GM21825 (cell line): ENCODE measurements around the gene TMUB1.

ENCODE experiments used
- ATAC-seq: cut with Tn5 transposase; IDR thresholded peaks from one replicate; pipeline ENCODE4 v1.9.1; 2021; ENCODE audit warnings: mild to moderate bottlenecking, moderate library complexity; ENCODE audit not compliant: unreplicated experiment

Gene TMUB1

DNA sequence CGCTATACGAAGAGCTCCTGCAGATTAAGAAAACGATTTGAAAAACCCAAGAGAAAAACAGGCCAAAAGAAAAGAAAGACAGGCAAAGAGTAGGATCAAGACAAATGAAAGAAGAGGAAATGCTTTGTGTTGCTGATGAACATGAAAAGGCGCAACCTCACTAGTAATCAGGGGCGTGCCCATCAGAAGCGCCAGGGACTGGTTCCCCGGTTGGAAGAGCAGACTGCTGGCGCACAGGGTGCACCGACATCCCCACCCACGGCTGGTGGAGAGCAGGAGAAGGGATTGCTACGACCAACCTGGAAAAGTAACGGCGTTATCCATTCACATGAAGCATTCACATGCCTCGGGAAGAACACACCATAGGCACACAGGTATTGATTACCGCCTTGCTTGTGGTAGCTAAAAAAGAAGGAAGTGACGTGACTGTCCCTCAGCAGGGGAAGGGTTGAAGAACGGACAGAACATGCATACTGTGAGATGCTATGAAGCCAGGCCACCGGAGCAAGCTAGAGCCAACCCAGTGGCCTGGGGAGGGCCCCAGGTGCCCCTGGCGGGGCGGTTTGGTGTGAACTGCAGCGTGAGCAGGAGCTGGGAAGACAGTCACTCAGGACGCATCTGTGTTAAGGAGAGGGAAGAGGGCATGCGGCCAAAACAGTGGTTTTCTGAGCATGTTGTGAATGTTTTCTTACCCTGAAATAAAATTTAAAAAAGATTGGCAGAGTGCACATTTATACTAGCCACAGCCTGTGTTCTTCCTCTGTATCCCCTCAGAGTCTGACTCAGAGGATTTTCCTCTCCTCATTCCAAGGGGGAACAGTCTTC is 21.3 kb upstream of the TMUB1 start:
- ATAC-seq = no peak

DNA sequence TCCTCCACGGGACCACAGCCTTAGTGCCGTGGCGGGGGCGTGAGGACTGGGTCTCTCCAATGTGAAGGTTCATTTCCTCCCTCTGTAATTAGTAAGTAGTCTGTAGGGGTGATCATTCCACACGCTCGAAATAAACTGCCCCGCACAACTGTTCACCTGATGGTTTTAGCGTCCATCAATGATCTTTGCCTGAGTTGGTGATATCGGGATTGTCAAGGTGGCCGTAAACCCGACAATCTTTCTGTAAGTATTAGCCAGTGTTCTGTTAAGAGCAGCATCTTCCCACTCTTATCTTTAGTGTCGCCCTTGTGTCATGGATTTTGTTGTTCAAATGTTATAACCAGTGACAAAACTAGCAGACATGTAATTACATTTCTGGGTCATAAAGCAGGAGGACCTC is 20.7 kb upstream of the TMUB1 start:
- ATAC-seq = no peak

DNA sequence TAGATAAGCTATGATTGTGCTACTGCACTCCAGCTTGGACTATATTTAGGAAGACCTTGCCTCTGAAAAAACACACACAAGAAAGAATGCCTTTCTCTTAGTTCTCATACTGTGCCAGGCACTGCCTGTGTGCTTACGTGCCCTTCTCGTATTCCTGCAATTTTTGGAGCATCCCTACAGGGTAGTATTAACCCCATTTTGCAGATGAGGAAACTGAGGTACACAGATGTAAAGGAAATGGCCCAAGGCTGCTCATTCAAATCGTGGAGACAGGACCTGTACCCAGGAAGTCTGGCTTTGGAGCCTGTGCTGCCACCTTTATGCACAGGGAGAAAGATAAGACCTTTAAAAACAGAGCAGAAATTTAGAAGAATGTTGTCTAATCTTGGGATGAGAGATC is 19.7 kb upstream of the TMUB1 start:
- no peak for ATAC-seq

DNA sequence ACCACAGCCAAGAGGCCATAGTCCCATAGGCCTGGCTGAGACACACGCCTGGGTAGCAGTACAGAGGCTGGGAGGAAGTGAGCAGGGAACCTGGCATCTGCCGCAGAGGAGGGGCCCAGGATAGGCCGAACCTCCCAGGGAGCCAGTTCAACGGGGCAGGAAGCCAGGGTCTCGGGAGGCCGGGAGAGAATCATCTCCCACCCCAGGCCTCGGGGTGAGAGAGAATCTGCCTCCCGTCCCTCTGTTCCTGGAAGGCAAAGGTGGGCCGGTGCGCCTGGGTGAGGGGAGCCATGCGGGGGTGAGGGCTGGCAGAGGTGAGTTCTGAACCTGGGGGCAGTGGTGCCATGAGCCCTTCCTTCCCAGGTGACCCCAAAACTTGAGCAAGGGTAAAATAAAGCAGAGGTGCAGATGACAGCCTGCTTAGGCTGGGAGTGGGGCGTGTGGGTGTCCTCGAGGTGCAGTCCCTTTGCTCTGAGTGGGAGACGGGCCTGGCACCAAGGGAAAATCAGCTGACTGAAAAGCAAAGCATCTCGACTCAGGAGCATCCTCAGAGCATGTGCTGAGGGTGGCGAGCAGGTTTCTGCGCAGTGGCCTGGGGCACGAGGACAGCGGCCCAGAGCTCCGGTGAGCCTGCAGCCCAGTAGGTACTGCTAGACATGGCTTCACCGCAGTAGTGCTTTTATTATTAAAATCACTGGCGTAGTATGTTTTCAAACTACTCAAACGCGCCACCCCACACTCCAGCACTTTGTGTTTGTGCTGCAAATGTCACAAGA is 18.5 kb upstream of the TMUB1 start:
- no peak for ATAC-seq

DNA sequence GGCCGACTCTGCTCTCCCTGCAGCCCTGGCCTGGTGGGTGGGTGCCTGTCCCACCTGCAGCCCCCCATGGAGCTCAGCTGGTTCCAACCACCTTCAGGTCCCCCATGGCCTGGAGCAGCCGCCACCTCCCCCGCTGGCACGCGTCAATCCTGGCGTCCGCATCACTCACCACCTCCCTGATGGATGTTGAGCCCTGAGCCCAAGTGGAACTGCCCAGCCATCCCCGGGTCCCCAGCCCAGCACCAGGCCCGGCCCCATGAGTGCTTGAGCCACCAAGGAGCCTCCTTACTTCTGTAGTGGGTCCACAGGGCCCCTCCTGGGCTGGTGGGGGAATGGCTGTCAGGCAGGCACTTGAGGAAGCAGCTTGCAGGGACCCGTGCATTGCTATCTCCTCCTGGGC is 17.6 kb upstream of the TMUB1 start:
- ATAC-seq = no peak

DNA sequence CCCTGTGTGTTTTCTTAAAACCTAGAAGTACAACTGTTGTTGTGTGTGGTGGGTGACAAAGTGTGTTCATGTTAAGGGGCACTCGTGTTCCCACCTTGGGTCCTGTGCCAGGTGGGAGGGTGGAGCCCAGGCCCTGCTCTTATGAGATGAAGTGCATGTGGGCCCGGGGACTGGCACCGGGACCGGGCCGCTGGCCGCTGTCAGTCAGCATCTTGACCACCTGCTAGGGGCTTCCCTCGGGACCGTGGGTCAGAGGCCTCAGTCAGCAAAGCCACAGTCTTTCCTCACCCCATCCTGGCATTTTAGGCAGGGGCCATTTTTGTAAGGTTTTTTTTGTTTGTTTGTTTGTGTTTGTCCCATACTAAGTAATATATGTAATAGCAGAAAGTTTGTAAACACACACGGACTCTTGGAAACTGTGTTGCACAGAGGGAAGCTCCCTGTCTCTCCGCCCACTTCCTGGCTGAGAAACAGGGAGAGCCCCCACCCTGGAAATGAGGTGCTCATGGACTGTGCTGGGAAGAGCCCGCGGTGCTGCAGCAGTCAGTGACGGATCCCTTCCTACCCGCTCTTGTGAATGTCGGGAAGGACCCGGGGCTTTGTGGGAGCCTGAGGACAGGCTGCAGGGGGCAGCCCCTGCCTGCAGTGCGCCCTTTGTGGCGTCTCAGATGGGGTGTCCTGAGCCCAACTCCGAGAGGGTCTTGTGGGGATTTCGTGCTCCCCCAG is 16.4 kb upstream of the TMUB1 start:
- no peak for ATAC-seq

DNA sequence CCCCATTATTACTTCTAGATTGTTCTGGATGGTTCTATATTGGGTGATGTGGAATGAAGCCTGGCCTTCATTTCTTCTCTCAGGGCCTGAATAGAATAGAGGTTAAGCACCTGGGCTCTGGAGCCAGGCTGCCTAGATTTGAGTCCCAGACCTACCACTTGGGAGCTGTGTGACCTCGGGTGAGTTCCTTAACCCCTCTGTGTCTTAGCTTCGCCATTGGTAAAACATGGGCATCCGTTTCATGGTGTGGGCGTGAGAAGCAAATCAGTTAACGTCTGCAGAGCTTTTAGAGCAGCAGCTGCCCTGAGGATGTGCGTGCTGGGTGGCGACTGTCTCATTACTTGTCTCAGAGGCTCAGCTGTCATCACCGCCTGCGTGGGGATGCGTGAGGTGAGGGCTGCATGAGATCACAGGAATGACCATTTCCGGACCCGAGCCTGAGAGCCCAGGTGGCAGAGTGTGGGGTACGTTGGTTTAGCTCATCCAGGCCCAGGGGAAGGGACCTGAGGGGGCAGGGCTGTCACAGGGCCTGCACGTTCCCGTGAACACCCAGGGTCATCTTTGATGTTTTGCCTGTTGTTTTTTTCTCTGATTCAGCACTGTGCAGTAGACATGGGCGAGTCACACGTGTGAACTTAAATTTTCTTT is 12.7 kb upstream of the TMUB1 start:
- no peak for ATAC-seq

DNA sequence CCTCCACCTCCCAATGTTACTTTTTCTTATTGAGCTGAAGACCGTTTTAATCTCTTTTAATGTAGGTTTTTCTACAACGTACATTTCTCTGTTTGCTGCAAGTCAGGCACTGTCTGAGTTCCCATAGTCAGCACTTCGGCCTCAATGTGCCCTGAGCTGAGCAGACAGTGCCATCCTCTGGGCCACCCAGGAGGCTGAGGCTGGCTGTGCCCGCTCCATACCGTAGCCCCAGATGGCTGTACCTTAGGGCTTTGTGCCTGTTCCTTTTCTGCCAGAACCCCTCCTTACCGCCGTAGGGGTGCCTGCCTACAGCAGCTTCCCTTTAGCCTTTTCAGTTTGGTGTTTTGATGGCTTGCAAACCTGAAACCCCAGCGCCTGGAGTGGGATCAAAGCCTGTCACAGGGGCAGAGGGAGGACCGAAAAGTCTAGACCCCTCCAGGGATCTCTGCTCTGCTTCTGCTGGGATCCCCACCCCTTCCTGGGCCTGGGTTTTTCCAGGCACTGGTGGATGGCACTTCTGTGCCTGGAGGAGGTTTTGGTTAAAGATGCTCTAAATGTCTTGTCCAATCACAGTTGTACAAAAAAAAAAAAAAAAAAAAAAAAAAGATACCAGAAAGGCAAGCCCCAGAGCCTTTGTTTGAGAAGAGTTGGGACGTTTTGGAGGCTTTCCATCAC is 12.0 kb upstream of the TMUB1 start:
- no peak for ATAC-seq

DNA sequence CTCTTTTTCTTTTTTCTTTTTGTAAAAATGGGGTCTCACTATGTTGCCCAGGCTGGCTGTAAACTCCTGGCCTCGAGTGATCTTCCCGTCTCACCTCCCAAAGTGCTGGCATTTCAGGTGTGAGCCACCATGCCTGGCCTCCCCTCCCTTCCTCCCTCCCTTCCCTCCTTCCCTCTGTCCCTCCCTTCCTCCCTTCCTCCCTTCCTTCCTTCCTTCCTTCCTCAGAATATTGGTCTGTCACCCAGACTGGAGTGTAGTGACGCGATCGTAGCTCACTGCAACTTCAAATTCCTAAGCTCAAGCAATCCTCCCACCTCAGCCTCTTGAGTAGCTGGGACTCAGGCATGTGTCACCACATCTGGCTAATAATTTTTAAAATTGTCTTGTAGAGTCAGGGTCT is 11.4 kb upstream of the TMUB1 start:
- no peak for ATAC-seq

DNA sequence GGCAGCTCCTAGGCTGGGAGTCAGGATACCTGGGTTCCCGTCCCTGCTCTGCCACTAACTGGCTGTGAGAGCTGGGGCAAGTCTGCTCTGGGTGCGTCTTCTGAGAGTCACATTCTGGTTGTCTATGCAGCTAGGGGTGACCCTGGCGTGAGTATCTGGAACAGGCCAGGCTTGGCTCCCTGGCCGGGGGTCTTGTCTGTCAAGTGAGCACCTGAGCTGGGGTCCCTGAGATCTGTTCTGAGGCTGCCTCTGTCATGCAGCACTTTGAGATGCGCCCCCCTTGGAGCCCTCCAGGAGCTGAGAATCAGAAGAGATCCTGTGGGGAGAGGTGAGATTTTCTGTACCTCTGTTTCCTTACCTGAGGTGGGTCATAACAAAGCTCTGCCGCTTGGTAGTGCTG is 10.5 kb upstream of the TMUB1 start:
- no peak for ATAC-seq

DNA sequence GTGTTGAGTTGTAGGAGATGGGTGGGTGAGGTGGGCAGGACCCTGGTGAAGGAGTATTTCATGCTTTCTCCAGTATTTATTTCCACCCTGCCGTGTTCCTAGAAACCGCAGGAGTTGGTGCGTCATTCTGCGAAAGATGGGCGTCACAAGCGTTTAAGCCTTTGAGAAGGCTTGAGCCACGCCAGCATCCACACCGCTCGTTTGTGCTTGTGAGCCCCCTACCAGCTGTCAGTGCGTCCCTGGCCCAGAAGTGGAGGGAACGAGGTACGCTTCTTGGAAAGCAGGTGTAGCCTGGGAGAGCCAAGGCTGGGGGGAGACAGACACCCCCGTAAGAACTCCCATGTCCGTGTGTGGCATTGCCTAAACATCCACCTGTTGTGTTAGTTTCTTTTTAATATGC is 8.7 kb upstream of the TMUB1 start:
- no peak for ATAC-seq

DNA sequence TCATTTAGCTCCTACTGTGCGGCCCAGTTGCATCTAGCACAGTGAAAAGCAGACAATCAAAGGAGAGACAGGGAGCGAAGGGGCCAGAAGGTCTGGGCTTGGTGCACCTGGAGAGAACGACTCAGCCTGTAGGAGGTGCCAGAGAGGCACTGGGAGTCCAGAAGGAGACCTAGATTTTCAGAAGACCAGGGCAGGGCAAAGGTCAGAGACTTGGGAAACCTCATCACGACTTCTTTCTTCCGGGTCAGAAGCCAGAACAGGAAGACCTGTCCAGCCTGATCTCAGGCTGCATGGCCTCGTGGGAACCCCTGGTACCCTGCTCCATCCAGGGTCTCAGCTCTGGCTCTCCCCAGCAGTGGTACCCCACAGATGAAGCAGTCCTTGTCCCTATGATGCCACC is 8.1 kb upstream of the TMUB1 start:
- no peak for ATAC-seq

DNA sequence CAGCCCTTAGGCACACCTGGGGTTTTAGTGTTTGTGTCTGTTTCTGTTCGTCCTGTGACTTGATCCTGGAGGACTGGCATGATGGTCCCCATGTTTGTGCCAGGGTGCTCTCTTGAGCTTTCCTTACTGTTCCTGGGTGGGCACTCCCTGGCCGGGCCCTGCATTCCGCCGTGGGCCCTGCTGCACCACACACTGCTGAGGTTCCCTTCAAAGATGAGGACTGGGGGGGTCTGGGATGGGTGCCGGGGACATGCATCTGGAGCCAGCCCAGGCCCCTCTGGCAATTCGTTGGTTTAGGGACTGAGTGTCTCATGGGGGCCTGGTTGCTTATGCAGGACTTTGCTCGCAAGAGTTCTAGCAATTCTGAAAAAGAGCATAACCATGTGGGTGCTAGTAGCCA is 7.7 kb upstream of the TMUB1 start:
- ATAC-seq = no peak

DNA sequence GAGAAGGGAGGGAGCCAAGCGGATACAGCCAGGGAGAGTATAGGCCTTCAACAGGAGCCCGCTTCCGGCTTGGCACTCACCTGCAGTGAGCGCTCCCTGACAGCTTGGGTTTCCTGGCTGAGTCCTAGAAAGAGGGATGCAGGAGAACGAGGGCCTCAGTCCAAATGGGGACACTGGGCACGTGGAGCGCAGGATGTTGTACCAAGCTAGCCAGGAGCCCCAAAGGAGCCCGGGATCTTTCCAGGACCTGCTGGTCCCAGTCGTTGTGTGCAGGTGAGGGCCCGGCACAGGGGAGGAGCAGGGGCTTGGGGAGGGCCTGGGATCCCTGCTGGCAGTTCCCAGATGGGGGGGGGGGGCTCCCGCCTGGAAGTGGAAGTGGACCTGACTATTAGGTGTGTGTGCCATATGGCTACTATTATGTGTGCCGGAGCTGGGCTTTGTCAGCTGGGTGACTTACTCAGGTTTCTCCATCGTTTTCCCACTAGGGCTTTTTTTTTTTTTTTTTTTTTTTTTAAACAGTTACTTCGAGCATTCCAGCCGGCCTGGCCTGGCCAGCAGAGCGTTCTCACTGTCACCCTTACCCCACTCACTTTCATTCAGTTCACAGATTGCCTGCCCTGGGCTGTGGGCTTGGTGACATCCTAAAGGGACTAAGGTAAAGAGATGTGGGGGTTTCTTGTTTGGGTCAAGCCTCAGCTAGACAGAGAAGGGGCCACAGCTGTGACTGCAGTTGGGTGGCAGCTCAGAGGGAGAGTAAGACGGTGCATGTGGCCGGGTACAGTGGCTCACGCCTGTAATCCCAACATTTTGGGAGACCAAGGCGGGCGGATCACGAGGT is 6.8 kb upstream of the TMUB1 start:
- no peak for ATAC-seq

DNA sequence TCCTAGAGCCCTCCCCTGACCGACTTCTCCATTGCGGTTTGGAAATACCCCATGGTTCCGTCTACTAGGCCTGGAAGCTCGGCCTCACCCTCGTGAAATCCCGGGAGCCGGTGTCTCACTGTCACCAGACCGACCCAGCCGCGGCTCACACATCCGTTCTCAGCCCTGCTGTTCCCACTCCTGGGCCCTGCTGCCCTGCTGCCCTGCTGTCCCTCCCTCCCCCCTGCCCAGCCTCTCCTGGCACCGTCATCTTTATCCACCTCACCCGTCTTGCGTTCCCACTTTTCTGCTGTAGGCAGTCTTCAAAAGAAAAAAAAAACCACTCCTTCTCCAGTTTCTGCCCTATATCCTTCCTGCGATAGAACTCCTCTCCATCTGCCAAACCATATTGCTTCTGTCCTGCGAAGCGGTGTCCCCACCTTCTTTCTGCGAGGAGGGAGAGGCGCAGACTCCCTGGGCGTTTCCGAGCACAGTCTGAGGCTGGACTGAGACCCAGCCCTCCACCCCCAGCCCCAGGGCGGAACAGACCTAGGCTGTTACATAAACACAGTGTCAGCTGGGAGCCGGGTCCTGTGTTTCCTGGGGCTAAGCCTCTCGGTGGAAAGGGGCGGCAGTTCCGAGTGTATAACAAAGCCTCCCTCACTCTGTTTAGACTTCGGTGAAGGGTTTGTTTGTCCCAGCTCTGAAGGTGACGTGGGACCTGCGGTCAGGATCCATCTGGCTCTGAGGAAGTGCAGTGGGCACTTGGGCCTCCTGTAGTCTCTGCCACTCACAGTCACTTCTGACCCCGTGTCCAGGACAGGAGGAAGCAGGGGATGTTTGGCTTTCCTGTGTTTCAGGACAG is 5.8 kb upstream of the TMUB1 start:
- no peak for ATAC-seq

DNA sequence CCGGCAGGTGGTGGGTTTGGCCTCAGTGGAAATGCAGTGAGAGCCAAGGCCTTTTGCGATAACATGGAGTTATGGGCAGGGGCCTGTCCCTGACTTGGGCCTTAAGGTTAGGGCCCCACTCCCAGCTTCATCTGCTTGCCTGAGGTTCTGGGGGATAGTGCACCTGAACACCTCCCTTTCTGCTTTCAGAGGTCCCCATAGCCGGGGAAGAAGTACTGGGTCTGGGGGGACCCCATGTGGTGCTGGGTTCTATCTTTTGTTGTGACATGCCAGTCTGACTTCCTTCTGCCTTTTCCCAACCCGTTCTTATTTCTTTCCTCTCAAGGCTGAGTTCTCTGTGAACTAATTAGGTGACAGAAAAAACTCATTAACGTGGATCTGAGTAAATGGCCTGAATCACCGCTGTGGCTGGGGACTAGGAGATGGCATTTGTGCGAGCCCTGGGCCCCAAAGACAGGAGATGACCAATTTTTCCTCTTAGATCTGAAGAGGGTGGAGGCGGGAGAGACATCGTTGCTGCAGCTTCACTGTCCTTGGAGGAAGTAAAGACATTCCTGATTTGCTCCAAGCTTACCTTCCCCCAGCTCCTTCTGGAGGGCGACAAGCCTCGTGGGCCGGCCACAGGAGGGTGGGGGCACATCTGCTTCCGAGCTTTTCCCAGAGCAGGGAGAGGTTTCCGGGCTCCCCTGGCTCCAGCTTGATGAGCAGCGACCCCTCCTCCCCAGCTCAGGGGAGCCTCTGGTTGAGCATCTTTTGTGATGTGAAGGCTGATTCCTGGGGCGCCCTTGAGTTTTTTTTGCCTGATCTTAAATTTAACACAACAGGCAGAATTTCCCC is 4.9 kb upstream of the TMUB1 start:
- ATAC-seq = no peak

DNA sequence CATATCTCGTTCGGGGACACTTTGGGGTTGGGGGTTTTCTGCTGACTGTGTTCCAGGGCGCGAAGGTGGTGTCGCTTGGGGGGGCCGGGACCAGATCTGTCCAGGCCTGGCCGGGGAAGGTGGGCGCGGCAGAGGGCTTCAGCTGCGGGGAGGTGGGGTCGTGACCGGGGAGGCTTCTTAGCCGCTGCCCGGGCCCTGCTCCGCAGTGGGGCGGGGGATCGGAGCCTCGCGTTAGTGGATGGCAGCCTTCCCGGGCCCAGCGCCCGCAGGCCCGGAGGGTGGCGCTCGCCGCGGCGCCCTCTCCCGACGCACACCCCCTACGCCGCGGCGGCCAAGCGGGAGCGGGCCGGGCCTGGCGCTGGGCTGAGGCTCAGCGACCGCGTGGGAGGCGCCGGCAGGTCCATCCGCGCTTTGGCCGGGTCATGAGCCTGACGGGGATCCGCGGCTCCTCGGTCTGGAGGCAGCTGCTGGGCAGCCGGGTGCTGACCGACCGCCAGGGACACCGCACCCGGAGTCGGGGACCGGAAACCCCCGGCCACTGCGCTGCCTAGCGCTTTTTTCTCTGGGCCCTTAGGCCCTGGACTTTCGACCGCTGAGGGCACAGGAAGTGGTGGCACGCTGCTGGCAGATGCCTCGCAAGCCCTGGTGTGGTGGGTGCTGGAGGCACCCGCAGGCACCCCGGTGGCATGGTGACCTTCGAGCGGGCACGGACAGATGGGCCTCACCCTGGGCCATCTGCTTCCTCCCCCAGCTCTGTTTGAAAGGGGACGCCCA is 4.1 kb upstream of the TMUB1 start:
- ATAC-seq = no peak
